GM23338 (cell line): ENCODE results near the gene GUCY2F. TPM values are rescaled to one million over a fixed set of nuclear protein-coding genes. Genes with fewer than 3 reads are reported as not detected.

Experiments
- ATAC-seq: fragments of 200-7000 bp; cut with Tn5 transposase; 3 replicates; pipeline ENCODE4 v1.9.1; 2020
- DNase-seq: peaks from one replicate; pipeline ENCODE4 v3.0.0-alpha.2; 2015; ENCODE audit warnings: low spot score
- H2AFZ ChIP-seq: fragments of 200-600 bp; sonication (generic); 2 replicates; pipeline ENCODE4 v1.8.0; 2016; ENCODE audit warnings: antibody characterized with exemption, mild to moderate bottlenecking, moderate library complexity
- H3F3A ChIP-seq: fragments of 200-600 bp; sonication (generic); replicated peaks from 2 replicates; pipeline ENCODE4 v1.8.0; 2017; ENCODE audit warnings: antibody characterized with exemption, mixed run types, low read depth
- H3K27ac ChIP-seq: fragments of 200-600 bp; sonication (generic); 2 replicates; pipeline ENCODE4 v1.6.1; 2016; ENCODE audit warnings: low read depth
- H3K27me3 ChIP-seq: fragments of 200-600 bp; sonication (generic); 2 replicates; pipeline ENCODE4 v1.8.0; 2016; ENCODE audit warnings: mild to moderate bottlenecking, mixed run types, moderate library complexity; ENCODE audit not compliant: insufficient read depth
- H3K36me3 ChIP-seq: fragments of 200-600 bp; sonication (generic); 2 replicates; pipeline ENCODE4 v1.8.0; 2016; ENCODE audit warnings: mild to moderate bottlenecking; ENCODE audit not compliant: insufficient read depth
- H3K4me1 ChIP-seq: fragments of 200-600 bp; sonication (generic); 2 replicates; pipeline ENCODE4 v1.8.0; 2016; ENCODE audit warnings: mild to moderate bottlenecking, moderate library complexity; ENCODE audit not compliant: insufficient read depth
- H3K4me2 ChIP-seq: fragments of 200-600 bp; sonication (generic); 2 replicates; pipeline ENCODE4 v1.7.1; 2017; ENCODE audit warnings: mixed run types
- H3K4me3 ChIP-seq: fragments of 200-600 bp; sonication (generic); 2 replicates; pipeline ENCODE4 v1.6.1; 2016; ENCODE audit warnings: mixed run types
- H3K79me2 ChIP-seq: fragments of 200-600 bp; sonication (generic); replicated peaks from 2 replicates; pipeline ENCODE4 v1.8.0; 2017; ENCODE audit warnings: mild to moderate bottlenecking; ENCODE audit not compliant: insufficient read depth
- H3K9me2 ChIP-seq: fragments of 200-600 bp; sonication (generic); 2 replicates; pipeline ENCODE4 v1.8.0; 2017; ENCODE audit not compliant: insufficient read depth
- H4K20me1 ChIP-seq: fragments of 200-600 bp; sonication (generic); replicated peaks from 2 replicates; pipeline ENCODE4 v1.8.0; 2017; ENCODE audit warnings: mild to moderate bottlenecking; ENCODE audit not compliant: insufficient read depth
- H3K27ac Mint-ChIP-seq: 2 replicates; pipeline ENCODE4 v1.8.0; 2020; ENCODE audit warnings: inconsistent platforms, mild to moderate bottlenecking, moderate library complexity, mixed read lengths
- H3K27me3 Mint-ChIP-seq: 3 replicates; pipeline ENCODE4 v1.8.0; 2022; ENCODE audit warnings: low read depth, mild to moderate bottlenecking, moderate library complexity, mixed read lengths, inconsistent platforms; ENCODE audit not compliant: insufficient read depth, poor library complexity
- H3K36me3 Mint-ChIP-seq: 3 replicates; pipeline ENCODE4 v1.8.0; 2021; ENCODE audit warnings: low read depth, mild to moderate bottlenecking, inconsistent platforms, moderate library complexity, mixed read lengths
- H3K4me1 Mint-ChIP-seq: 3 replicates; pipeline ENCODE4 v1.8.0; 2020; ENCODE audit warnings: mild to moderate bottlenecking, inconsistent platforms, mixed read lengths
- H3K4me3 Mint-ChIP-seq: 3 replicates; pipeline ENCODE4 v1.8.0; 2021; ENCODE audit warnings: moderate library complexity, mild to moderate bottlenecking, inconsistent platforms, mixed read lengths
- H3K9me3 Mint-ChIP-seq: 3 replicates; pipeline ENCODE4 v1.8.0; 2020; ENCODE audit warnings: moderate library complexity, mild to moderate bottlenecking, inconsistent platforms, mixed read lengths
- CREB1 ChIP-seq: fragments of 250-450 bp; sonication (Bioruptor Pico); IDR thresholded peaks from 2 replicates; pipeline ENCODE4 v1.5.0; 2020; ENCODE audit warnings: low read depth, mild to moderate bottlenecking, moderate library complexity
- CTCF ChIP-seq, 2 experiments: fragments of 200-600 bp in 1 of 2; sonication (generic) in 1 of 2; conservative IDR thresholded peaks; 2 replicates each; pipeline versions ENCODE4 v1.5.1 to v1.6.1; 2016 to 2017; ENCODE audit warnings: antibody characterized with exemption in 2 of 2, low read depth in 2 of 2, mild to moderate bottlenecking in 2 of 2, moderate library complexity in 1 of 2
- ETS1 ChIP-seq: IDR thresholded peaks from 2 replicates; pipeline ENCODE4 v1.6.1; 2016; ENCODE audit warnings: antibody characterized with exemption
- EZH2 ChIP-seq: fragments of 200-600 bp; sonication (generic); IDR thresholded peaks from one replicate; pipeline ENCODE4 v1.8.0; 2017; ENCODE audit warnings: antibody characterized with exemption, mild to moderate bottlenecking, low read depth; ENCODE audit not compliant: unreplicated experiment
- EZH2phosphoT487 ChIP-seq: fragments of 200-600 bp; sonication (generic); IDR thresholded peaks from one replicate; pipeline ENCODE4 v1.8.1; 2018; ENCODE audit warnings: antibody characterized with exemption; ENCODE audit not compliant: unreplicated experiment
- JUNB ChIP-seq: IDR thresholded peaks from one replicate; pipeline ENCODE4 v1.6.1; 2016; ENCODE audit warnings: antibody characterized with exemption; ENCODE audit not compliant: unreplicated experiment
- NANOG ChIP-seq: IDR thresholded peaks from 2 replicates; pipeline ENCODE4 v1.6.1; 2016; ENCODE audit warnings: antibody characterized with exemption, borderline replicate concordance
- POLR2AphosphoS5 ChIP-seq: IDR thresholded peaks from 2 replicates; pipeline ENCODE4 v1.6.1; 2016; ENCODE audit warnings: antibody characterized with exemption, low read depth
- STAT1 ChIP-seq: IDR thresholded peaks from one replicate; pipeline ENCODE4 v1.6.1; 2016; ENCODE audit warnings: antibody characterized with exemption; ENCODE audit not compliant: unreplicated experiment
- ZNF114 ChIP-seq: fragments of 250-450 bp; sonication (Bioruptor Pico); IDR thresholded peaks from 2 replicates; pipeline ENCODE4 v1.5.0; 2020; ENCODE audit warnings: mild to moderate bottlenecking, moderate library complexity
- ZNF331 ChIP-seq: fragments of 250-450 bp; sonication (Bioruptor Pico); IDR thresholded peaks from 2 replicates; pipeline ENCODE4 v1.5.0; 2020; ENCODE audit warnings: low read depth, mild to moderate bottlenecking, moderate library complexity
- polyA plus RNA-seq: library from polyadenylated mRNA; unstranded; fragments of >200 nt; fragmentation: Nextera tagmentation; extraction: Ambion mirVana; gene quantifications from 2 replicates; pipeline ENCODE4 v1.2.1, GENCODE V29; 2016
- total RNA-seq: library from RNA; depleted of rRNA; stranded (reverse); fragments of >200 nt; shearing (Covaris generic); gene quantifications from 2 replicates; pipeline ENCODE4 v1.2.3, GENCODE V29; 2014

Gene GUCY2F
- total and polyA plus RNA-seq, 2 experiments from 2014 or later: 0.06 to 0.10 TPM

GRCh38 chrX:109472939-109473735 is 8.7 kb downstream of the GUCY2F start:
- no peaks in the 10 kb centered on the region; the same call in 2 of the 3 replicates for H3K9me3 Mint-ChIP-seq
- peak overlapping the region; percentile 31; the same call in 1 of the 2 replicates for H3K4me2 ChIP-seq
- no peaks in the 10 kb centered on the region for H3F3A ChIP-seq

GRCh38 chrX:109464231-109464630 is 17.7 kb downstream of the GUCY2F start:
- H3K36me3 ChIP-seq: no peaks in the 10 kb centered on the region
- no peak for TF ChIP-seq EZH2phosphoT487
- TF ChIP-seq STAT1: no peak
- H3K27me3 ChIP-seq: no peaks in the 10 kb centered on the region
- no peak overlapping the region for H3K4me3 Mint-ChIP-seq
- no peaks in the 10 kb centered on the region for H3K79me2 ChIP-seq
- no peak overlapping the region for H3K27ac Mint-ChIP-seq
- ATAC-seq (no peak), DNase-seq (no peak)
- H2AFZ ChIP-seq: no peak overlapping the region
- H3F3A ChIP-seq: no peaks in the 10 kb centered on the region
- no peaks in the 10 kb centered on the region for H4K20me1 ChIP-seq
- H3K27me3 Mint-ChIP-seq: peaks cover 2% of the 10 kb centered on the region
- H3K9me2 ChIP-seq: no peaks in the 10 kb centered on the region
- H3K4me3 ChIP-seq: no peak overlapping the region
- H3K4me1 Mint-ChIP-seq: no peaks in the 10 kb centered on the region
- no peaks in the 10 kb centered on the region for H3K9me3 Mint-ChIP-seq
- no peak overlapping the region for H3K27ac ChIP-seq
- no peak overlapping the region for H3K4me2 ChIP-seq
- H3K36me3 Mint-ChIP-seq: no peaks in the 10 kb centered on the region
- no peaks in the 10 kb centered on the region for H3K4me1 ChIP-seq

More at GRCh38 chrX:109472939-109473735, 8.7 kb downstream of the GUCY2F start:
- Mint-ChIP-seq H3K27me3 (no peaks in the 10 kb centered on the region), H3K27ac (peak overlapping the region; percentile 96), H3K4me1 (peaks cover 20% of the 10 kb centered on the region), H3K4me3 (peak overlapping the region; percentile 38), H3K36me3 (no peaks in the 10 kb centered on the region)
- H2AFZ ChIP-seq: no peak overlapping the region
- H3K79me2 ChIP-seq: no peaks in the 10 kb centered on the region
- no peak overlapping the region for H3K4me3 ChIP-seq
- TF ChIP-seq POLR2AphosphoS5 (no peak), CTCF (conservative IDR thresholded peaks at IDR 0.05; ENCODE audit: low read depth in 2 of 2) (peak; percentile 50 to 53), ETS1 (peak; percentile 19; the same call in 1 of the 2 replicates)
- H4K20me1 ChIP-seq: no peaks in the 10 kb centered on the region
- peak overlapping the region; percentile 81; the same call in 1 of the 2 replicates for H3K27ac ChIP-seq
- DNase-seq (peak; percentile 78), ATAC-seq (peak; percentile 74)
- no peaks in the 10 kb centered on the region for H3K27me3 ChIP-seq
- H3K9me2 ChIP-seq: 0 out of 2 replicates have a peak, but pooled peaks cover 4% of the 10 kb centered on the region
- no peaks in the 10 kb centered on the region for H3K36me3 ChIP-seq
- H3K4me1 ChIP-seq: peaks cover 19% of the 10 kb centered on the region; the same call in 1 of the 2 replicates

GRCh38 chrX:109463784-109464183 is 18.1 kb downstream of the GUCY2F start:
- no peak overlapping the region for H3K27ac Mint-ChIP-seq
- H3K9me3 Mint-ChIP-seq: no peaks in the 10 kb centered on the region
- Histone ChIP-seq H3K27ac (no peak overlapping the region), H3K36me3 (no peaks in the 10 kb centered on the region), H3K9me2 (no peaks in the 10 kb centered on the region), H3F3A (no peaks in the 10 kb centered on the region), H3K79me2 (no peaks in the 10 kb centered on the region), H3K4me2 (no peak overlapping the region), H3K4me3 (no peak overlapping the region), H3K4me1 (no peaks in the 10 kb centered on the region), H3K27me3 (no peaks in the 10 kb centered on the region), H4K20me1 (no peaks in the 10 kb centered on the region), H2AFZ (no peak overlapping the region)
- H3K4me3 Mint-ChIP-seq: no peak overlapping the region
- peaks cover 2% of the 10 kb centered on the region for H3K27me3 Mint-ChIP-seq
- DNase-seq (no peak), ATAC-seq (no peak)
- no peaks in the 10 kb centered on the region for H3K36me3 Mint-ChIP-seq
- no peaks in the 10 kb centered on the region for H3K4me1 Mint-ChIP-seq
- TF ChIP-seq CREB1 (CRISPR knock-in tag): no peak
- TF ChIP-seq ETS1: no peak
- no peak for TF ChIP-seq ZNF114 (CRISPR knock-in tag)
- no peak for TF ChIP-seq JUNB
- TF ChIP-seq NANOG: no peak
- TF ChIP-seq EZH2: no peak
- TF ChIP-seq ZNF331: no peak
